Lower leg skin (tissue), 4 donors: ENCODE results near the gene CLCN1. TPM values are rescaled to one million over a fixed set of nuclear protein-coding genes. Genes with fewer than 3 reads are reported as not detected.
"Not testable (repeated sequence)": the region's sequence is repeated elsewhere in the genome, so short reads cannot be mapped to it uniquely, and the experiment has no call there.

Experiments used
- DNase-seq, 2 donors: peaks; one replicate each; pipeline ENCODE4 v3.0.0-alpha.2; 2019; ENCODE audit warnings: low spot score in 2 of 2
- H3K4me3 ChIP-seq: fragments of 200-600 bp; sonication (generic); 2 replicates; pipeline ENCODE4 v1.5.1; 2017; ENCODE audit warnings: mild to moderate bottlenecking, low read depth; ENCODE audit not compliant: poor library complexity, severe bottlenecking
- CTCF ChIP-seq, 3 donors: fragments of 450-650 bp; IDR thresholded peaks; one replicate each; pipeline ENCODE4 v1.5.1; 2016; ENCODE audit warnings: antibody characterized with exemption in 3 of 3, mild to moderate bottlenecking in 3 of 3, moderate library complexity in 2 of 3
- POLR2A ChIP-seq, 2 donors: fragments of 450-650 bp; IDR thresholded peaks; one replicate each; pipeline ENCODE4 v1.6.1; 2016 to 2017; ENCODE audit warnings: antibody characterized with exemption in 2 of 2, mild to moderate bottlenecking in 1 of 2, moderate library complexity in 1 of 2
- WGBS, 2 donors: methylation state at CpG; one replicate each; pipeline ENCODE4 v1.1.5; 2018; 5-methylcytosine and 5-hydroxymethylcytosine counted together
- intact Hi-C: fragments of 100-400 bp; cut with DNase I; formaldehyde crosslinking; loops from one replicate; pipeline ENCODE4 v1.15.0; 2023; ENCODE audit warnings: low total_unique reads
- total RNA-seq, 4 donors: library from RNA; depleted of rRNA; stranded (reverse); fragments of >200 nt; gene quantifications; one replicate each; pipeline ENCODE4 v1.1.0, GENCODE V29; 2016

CLCN1 gene
- total RNA-seq, 4 donors from 2014 or later, result not detected

GRCh38 chr7:143287935-143288826 is 27.7 kb upstream of the CLCN1 start, which contains the start of gene CASP2:
Gene CASP2 (plus strand): TSS chr7:143288351. CDS start chr7:143288456, 105 bp downstream.
- WGBS, 2 donors, result 4 to 8% methylated on average over 42 to 76 of the region's 84 CpGs
- H3K4me3 ChIP-seq, result peak within 1 kb of the TSS; percentile 85
- intact Hi-C loops, result no loop called here
- peak; percentile 95 to 99 for DNase-seq
- TF ChIP-seq POLR2A (IDR thresholded peaks at IDR 0.05) (no peak), CTCF (IDR thresholded peaks at IDR 0.05) (no peak)

DNA sequence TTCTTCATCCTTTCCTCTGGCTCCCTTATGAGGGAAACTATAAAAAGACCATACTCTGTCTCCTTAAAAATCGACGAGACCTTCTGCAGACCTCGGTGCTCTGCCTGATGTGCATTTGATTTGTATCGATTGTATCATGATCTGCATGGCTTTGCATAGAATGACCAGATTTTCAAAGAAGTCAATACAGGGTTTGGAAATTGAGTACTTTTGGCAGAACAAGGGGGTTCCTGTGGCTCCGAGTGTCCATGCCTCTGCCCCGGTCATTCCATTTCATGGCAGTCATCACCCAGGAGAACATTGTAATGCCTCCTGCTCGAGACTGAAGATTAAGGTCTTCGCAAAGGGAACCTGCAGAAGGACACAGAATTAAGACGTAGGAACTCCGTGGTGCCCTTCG is 27.1 kb upstream of the CLCN1 start:
- intact Hi-C loops, result no loop called here
- 1% methylated on average over 11 of the region's 11 CpGs for WGBS, 2 donors
- peak overlapping the region; percentile 85 for H3K4me3 ChIP-seq
- DNase-seq, result no peak
- TF ChIP-seq CTCF (IDR thresholded peaks at IDR 0.05) (no peak), POLR2A (IDR thresholded peaks at IDR 0.05) (no peak)

DNA sequence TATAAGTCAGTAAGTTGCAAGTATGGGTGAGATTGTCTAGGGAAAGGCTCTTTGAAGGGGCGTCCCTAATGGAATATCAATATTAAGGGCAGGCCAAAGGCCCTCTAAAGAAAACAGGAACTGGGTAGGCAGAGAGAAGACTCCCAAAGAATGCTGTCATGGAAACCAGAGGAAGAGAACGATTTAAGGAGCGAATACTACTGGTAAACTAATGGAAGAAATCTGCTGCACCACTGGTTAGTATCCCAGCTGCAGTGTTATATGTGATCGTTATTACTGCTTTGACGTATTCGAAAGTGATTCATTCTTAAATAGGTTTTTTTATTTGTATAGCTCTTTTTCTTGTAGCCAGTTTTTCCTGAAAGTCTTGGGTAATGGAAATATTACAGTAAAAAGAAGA is 26.5 kb upstream of the CLCN1 start:
- intact Hi-C loops, result no loop called here
- TF ChIP-seq CTCF (IDR thresholded peaks at IDR 0.05), result no peak
- no peak for TF ChIP-seq POLR2A (IDR thresholded peaks at IDR 0.05)
- no peak overlapping the region for H3K4me3 ChIP-seq
- no peak for DNase-seq
- WGBS, 2 donors, result 15 to 21% methylated on average over 6 of the region's 6 CpGs

- DNase-seq, H3K4me3 ChIP-seq, intact Hi-C loops: not testable (repeated sequence)
- 55% methylated on average over 4 of the region's 4 CpGs for WGBS, 2 donors
Observed at GRCh38 chr7:143289888-143290287, 26.0 kb upstream of the CLCN1 start.

GRCh38 chr7:143290293-143290692 is 25.6 kb upstream of the CLCN1 start:
- intact Hi-C loops, result no loop called here

More at GRCh38 chr7:143290293-143290692, 25.6 kb upstream of the CLCN1 start:
- no peak for DNase-seq
- 75 to 82% methylated on average over 4 of the region's 4 CpGs for WGBS, 2 donors
- no peak overlapping the region for H3K4me3 ChIP-seq
- TF ChIP-seq POLR2A (IDR thresholded peaks at IDR 0.05) (no peak), CTCF (IDR thresholded peaks at IDR 0.05) (no peak)
